Gastroesophageal sphincter (tissue), 3 donors: ENCODE results near the gene LILRA6.

Source experiments
- CTCF ChIP-seq, 4 experiments: fragments of 200-600 bp in 2 of 4; fragments of 450-650 bp in 2 of 4; sonication (generic) in 1 of 4; IDR thresholded peaks; one replicate each; pipeline ENCODE4 v1.5.1; 2017 to 2019; ENCODE audit warnings: antibody characterized with exemption in 4 of 4, mild to moderate bottlenecking in 2 of 4, moderate library complexity in 2 of 4
- EP300 ChIP-seq: sonication (generic); formaldehyde crosslinking; IDR thresholded peaks from one replicate; pipeline ENCODE4 v1.6.1; 2017; ENCODE audit warnings: antibody characterized with exemption, mild to moderate bottlenecking
- POLR2A ChIP-seq, 2 donors: fragments of 450-650 bp; IDR thresholded peaks; one replicate each; pipeline ENCODE4 v1.6.1; 2017; ENCODE audit warnings: antibody characterized with exemption in 2 of 2, mild to moderate bottlenecking in 2 of 2, moderate library complexity in 1 of 2
- POLR2AphosphoS5 ChIP-seq: sonication (generic); formaldehyde crosslinking; IDR thresholded peaks from one replicate; pipeline ENCODE4 v1.6.1; 2017; ENCODE audit warnings: antibody characterized with exemption

- no peak for TF ChIP-seq CTCF (IDR thresholded peaks at IDR 0.05)
- TF ChIP-seq POLR2A (IDR thresholded peaks at IDR 0.05), result no peak
- no peak for TF ChIP-seq POLR2AphosphoS5
- no peak for TF ChIP-seq EP300
Measured at GRCh38 chr19:54218960-54219661, 23.5 kb downstream of the LILRA6 start.
